IMR-90 (cell line): ENCODE measurements around the gene SPINDOC. TPM values are rescaled to one million over a fixed set of nuclear protein-coding genes. Genes with fewer than 3 reads are reported as not detected.

Experiments used
- ATAC-seq: fragments of 200-7000 bp; cut with Tn5 transposase; 2 replicates; pipeline ENCODE4 v1.9.1; 2020; ENCODE audit warnings: low read depth, mild to moderate bottlenecking, moderate library complexity
- BruUV-seq: library from RNA; stranded (reverse); fragments of 400-500 nt; replicated peaks from 2 replicates; lab custom pipeline; 2021; lab: Mats Ljungman, UMichigan
- CTCF ChIA-PET: fragments of 300-600 bp; formaldehyde crosslinking; extraction: SDS; loops from one replicate; lab custom pipeline; 2021; ENCODE audit warnings: antibody characterized with exemption; lab: Yijun Ruan, JAX
- POLR2A ChIA-PET: fragments of 300-600 bp; sonication (Branson Sonifier 250); formaldehyde crosslinking; loops from one replicate; lab custom pipeline; 2022; ENCODE audit warnings: antibody characterized with exemption; ENCODE audit not compliant: unreplicated experiment; lab: Charles Lee
- DNase-seq: peaks from one replicate; pipeline ENCODE4 v3.0.0; 2013
- H2AFZ ChIP-seq: replicated peaks from 2 replicates; pipeline ENCODE3; 2013; ENCODE audit warnings: low read length, mild to moderate bottlenecking; ENCODE audit not compliant: poor library complexity
- H2AK5ac ChIP-seq: 2 replicates; pipeline ENCODE4 v1.6.1; 2013; ENCODE audit warnings: low read depth, low read length, inconsistent platforms
- H2AK9ac ChIP-seq: replicated peaks from 2 replicates; pipeline ENCODE3; 2013; ENCODE audit warnings: mild to moderate bottlenecking, low read depth, low read length, moderate library complexity; ENCODE audit not compliant: poor library complexity
- H2BK120ac ChIP-seq: 2 replicates; pipeline ENCODE4 v1.6.1; 2013; ENCODE audit warnings: low read depth, low read length, inconsistent platforms
- H2BK15ac ChIP-seq: 3 replicates; pipeline ENCODE4 v1.6.1; 2013; ENCODE audit warnings: low read depth, low read length, inconsistent platforms
- H2BK20ac ChIP-seq: 2 replicates; pipeline ENCODE4 v1.6.1; 2013; ENCODE audit warnings: low read depth, mild to moderate bottlenecking, inconsistent platforms, low read length, moderate library complexity
- H2BK5ac ChIP-seq: 2 replicates; pipeline ENCODE4 v1.6.1; 2013; ENCODE audit warnings: mild to moderate bottlenecking, low read depth, low read length, inconsistent platforms; ENCODE audit not compliant: poor library complexity, severe bottlenecking
- H3K14ac ChIP-seq: replicated peaks from 2 replicates; pipeline ENCODE4 v1.6.1; 2013; ENCODE audit warnings: low read depth, low read length, inconsistent platforms
- H3K18ac ChIP-seq: 2 replicates; pipeline ENCODE4 v1.6.1; 2013; ENCODE audit warnings: low read depth, low read length, control low read depth
- H3K23ac ChIP-seq: 2 replicates; pipeline ENCODE4 v1.6.1; 2013; ENCODE audit warnings: low read depth, low read length, inconsistent platforms
- H3K27ac ChIP-seq: 2 replicates; pipeline ENCODE4 v1.5.1; 2013; ENCODE audit warnings: mild to moderate bottlenecking, control low read depth, low read length; ENCODE audit not compliant: insufficient read depth
- H3K27me3 ChIP-seq: 2 replicates; pipeline ENCODE4 v1.6.1; 2013; ENCODE audit warnings: low read length; ENCODE audit not compliant: control insufficient read depth, insufficient read depth
- H3K36me3 ChIP-seq: 2 replicates; pipeline ENCODE4 v1.6.1; 2013; ENCODE audit warnings: low read length, mixed read lengths; ENCODE audit not compliant: control insufficient read depth, insufficient read depth
- H3K4ac ChIP-seq: 2 replicates; pipeline ENCODE4 v1.6.1; 2013; ENCODE audit warnings: low read depth, low read length, inconsistent platforms
- H3K4me1 ChIP-seq: 2 replicates; pipeline ENCODE4 v1.6.1; 2013; ENCODE audit warnings: low read length, mixed read lengths; ENCODE audit not compliant: control insufficient read depth, insufficient read depth
- H3K4me2 ChIP-seq: 2 replicates; pipeline ENCODE4 v1.6.1; 2013; ENCODE audit warnings: low read depth, mild to moderate bottlenecking, control low read depth, low read length, moderate library complexity
- H3K4me3 ChIP-seq: 2 replicates; pipeline ENCODE4 v1.5.1; 2013; ENCODE audit warnings: low read depth, mild to moderate bottlenecking, control low read depth, low read length, moderate library complexity; ENCODE audit not compliant: insufficient read depth
- H3K56ac ChIP-seq: 2 replicates; pipeline ENCODE4 v1.6.1; 2013; ENCODE audit warnings: low read length, inconsistent platforms; ENCODE audit not compliant: insufficient read depth; ENCODE audit errors: extremely low read depth
- H3K79me1 ChIP-seq, 2 experiments: 2 replicates each; pipeline ENCODE4 v1.6.1; 2013; ENCODE audit warnings: low read length in 2 of 2, inconsistent platforms in 1 of 2, low read depth in 1 of 2
- H3K9ac ChIP-seq: 2 replicates; pipeline ENCODE4 v1.6.1; 2013; ENCODE audit warnings: low read depth, low read length, control low read depth
- H3K9me1 ChIP-seq: 2 replicates; pipeline ENCODE4 v1.6.1; 2013; ENCODE audit warnings: low read length, inconsistent platforms; ENCODE audit not compliant: insufficient read depth
- H3K9me3 ChIP-seq: 2 replicates; pipeline ENCODE4 v1.6.1; 2013; ENCODE audit warnings: low read length; ENCODE audit not compliant: control insufficient read depth, insufficient read depth
- H4K20me1 ChIP-seq: 2 replicates; pipeline ENCODE4 v1.6.1; 2013; ENCODE audit warnings: low read length, inconsistent platforms; ENCODE audit not compliant: insufficient read depth
- H4K5ac ChIP-seq: 2 replicates; pipeline ENCODE4 v1.6.1; 2013; ENCODE audit warnings: mild to moderate bottlenecking, low read depth, low read length, control low read depth
- H4K8ac ChIP-seq, 2 experiments: 2 replicates each; pipeline ENCODE4 v1.6.1; 2013; ENCODE audit warnings: low read depth in 2 of 2, low read length in 2 of 2, control low read depth in 1 of 2, inconsistent platforms in 1 of 2
- H4K91ac ChIP-seq: 2 replicates; pipeline ENCODE4 v1.6.1; 2013; ENCODE audit warnings: low read depth, low read length, inconsistent platforms; ENCODE audit not compliant: insufficient read depth
- BHLHE40 ChIP-seq: fragments of 150-350 bp; IDR thresholded peaks from 2 replicates; pipeline ENCODE4 v1.6.1; 2016; ENCODE audit warnings: mild to moderate bottlenecking, low read depth, low read length
- CEBPB ChIP-seq: IDR thresholded peaks from 2 replicates; pipeline ENCODE4 v1.6.1; 2012; ENCODE audit warnings: low read depth, low read length, improper control_type of control experiment
- CHD1 ChIP-seq: IDR thresholded peaks from 2 replicates; pipeline ENCODE4 v1.6.1; 2012; ENCODE audit warnings: low read depth, low read length, improper control_type of control experiment
- FOS ChIP-seq: fragments of 150-350 bp; IDR thresholded peaks from 2 replicates; pipeline ENCODE4 v1.6.1; 2016; ENCODE audit warnings: low read depth, low read length
- MAFK ChIP-seq: IDR thresholded peaks from 2 replicates; pipeline ENCODE4 v1.6.1; 2012; ENCODE audit warnings: low read depth, low read length, improper control_type of control experiment
- MAZ ChIP-seq: IDR thresholded peaks from 2 replicates; pipeline ENCODE4 v1.6.1; 2012; ENCODE audit warnings: low read depth, mild to moderate bottlenecking, low read length, improper control_type of control experiment, moderate library complexity, borderline replicate concordance
- MXI1 ChIP-seq: IDR thresholded peaks from 2 replicates; pipeline ENCODE4 v1.6.1; 2012; ENCODE audit warnings: low read depth, mild to moderate bottlenecking, low read length, moderate library complexity, borderline replicate concordance
- NFE2L2 ChIP-seq: fragments of 150-350 bp; IDR thresholded peaks from 2 replicates; pipeline ENCODE4 v1.6.1; 2016; ENCODE audit warnings: low read depth, mild to moderate bottlenecking, low read length
- POLR2A ChIP-seq: IDR thresholded peaks from 2 replicates; pipeline ENCODE4 v1.6.1; 2012; ENCODE audit warnings: mild to moderate bottlenecking, low read depth, low read length
- RAD21 ChIP-seq: IDR thresholded peaks from 2 replicates; pipeline ENCODE4 v1.6.1; 2012; ENCODE audit warnings: low read length, improper control_type of control experiment
- RCOR1 ChIP-seq: IDR thresholded peaks from 2 replicates; pipeline ENCODE4 v1.6.1; 2012; ENCODE audit warnings: mild to moderate bottlenecking, low read length, improper control_type of control experiment; ENCODE audit not compliant: insufficient replicate concordance
- RFX5 ChIP-seq: IDR thresholded peaks from 2 replicates; pipeline ENCODE4 v1.8.0; 2012; ENCODE audit warnings: low read depth, mild to moderate bottlenecking, low read length, moderate library complexity
- SMC3 ChIP-seq: fragments of 150-350 bp; IDR thresholded peaks from 2 replicates; pipeline ENCODE4 v1.6.1; 2016; ENCODE audit warnings: low read depth, mild to moderate bottlenecking, antibody characterized with exemption, low read length, moderate library complexity
- WGBS, 2 experiments: methylation state at CpG; one replicate each; pipeline versions ENCODE4 v1.1.5 to v1.1.7; 2013; ENCODE audit warnings: missing lambda C conversion rate in 2 of 2; ENCODE audit not compliant: insufficient read length in 1 of 2; ENCODE audit errors: extremely low coverage in 2 of 2; 5-methylcytosine and 5-hydroxymethylcytosine counted together
- dilution Hi-C: fragments of 300-500 bp; cut with HindIII; formaldehyde crosslinking; loops from one replicate; pipeline ENCODE4 v1.14.3; 2018; ENCODE audit warnings: low sequenced_read_pairs; ENCODE audit not compliant: unreplicated experiment
- in situ Hi-C: fragments of 300-500 bp; cut with MboI; formaldehyde crosslinking; loops from 3 replicates; pipeline ENCODE4 v1.14.3; 2019; ENCODE audit warnings: low sequenced_read_pairs, inconsistent platforms, mixed read lengths
- intact Hi-C: fragments of 100-400 bp; cut with micrococcal nuclease; formaldehyde crosslinking; loops from 2 replicates; pipeline ENCODE4 v1.10.0; 2022
- polyA plus RNA-seq, 3 experiments: library from polyadenylated mRNA; depleted of rRNA; stranded (reverse); fragments of >200 nt; gene quantifications; 2 replicates each; pipeline ENCODE4 v1.2.3, GENCODE V29; 2012; ENCODE audit warnings: low replicate concordance in 1 of 3
- total RNA-seq: library from RNA; depleted of rRNA; stranded (reverse); fragments of >200 nt; gene quantifications from 2 replicates; pipeline ENCODE4 v1.2.3, GENCODE V29; 2012
- TF ChIP-seq, protein P1 (sequence below): fragments of 150-350 bp; IDR thresholded peaks from 2 replicates; pipeline ENCODE4 v1.6.1; 2016; ENCODE audit warnings: low read depth, mild to moderate bottlenecking, low read length, moderate library complexity, borderline replicate concordance
- TF ChIP-seq, protein P2 (sequence below): fragments of 150-350 bp; IDR thresholded peaks from 2 replicates; pipeline ENCODE4 v1.6.1; 2017; ENCODE audit warnings: mild to moderate bottlenecking, antibody characterized with exemption, low read length, low read depth
- TF ChIP-seq, protein P3 (sequence below): conservative IDR thresholded peaks from 2 replicates; pipeline ENCODE4 v1.5.1; 2012; ENCODE audit warnings: mild to moderate bottlenecking, low read depth, low read length, improper control_type of control experiment

Gene SPINDOC
- total and polyA plus RNA-seq, 2 of the 4 experiments (the other 2 are of a cell fraction) = 10.0 to 29.9 TPM

DNA sequence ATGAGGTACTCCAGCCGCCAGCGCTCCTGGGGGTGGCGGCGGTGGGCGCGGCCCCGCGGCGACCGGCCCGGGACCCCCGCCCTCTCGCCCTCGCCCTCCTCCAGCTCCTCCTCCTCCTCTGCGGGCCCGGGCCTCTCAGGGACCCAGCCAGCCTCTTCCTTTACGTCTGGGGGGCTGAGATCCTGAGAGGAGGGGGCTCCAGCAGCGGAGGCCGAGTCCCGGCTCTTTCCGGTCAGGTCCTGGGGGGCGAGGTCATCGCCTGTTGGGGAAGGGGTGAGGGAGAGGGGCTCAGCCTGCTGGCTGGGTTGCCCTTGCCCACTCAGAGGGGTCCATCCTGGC lies 48.9 kb upstream of the SPINDOC start:
- TF ChIP-seq, protein P1, sequence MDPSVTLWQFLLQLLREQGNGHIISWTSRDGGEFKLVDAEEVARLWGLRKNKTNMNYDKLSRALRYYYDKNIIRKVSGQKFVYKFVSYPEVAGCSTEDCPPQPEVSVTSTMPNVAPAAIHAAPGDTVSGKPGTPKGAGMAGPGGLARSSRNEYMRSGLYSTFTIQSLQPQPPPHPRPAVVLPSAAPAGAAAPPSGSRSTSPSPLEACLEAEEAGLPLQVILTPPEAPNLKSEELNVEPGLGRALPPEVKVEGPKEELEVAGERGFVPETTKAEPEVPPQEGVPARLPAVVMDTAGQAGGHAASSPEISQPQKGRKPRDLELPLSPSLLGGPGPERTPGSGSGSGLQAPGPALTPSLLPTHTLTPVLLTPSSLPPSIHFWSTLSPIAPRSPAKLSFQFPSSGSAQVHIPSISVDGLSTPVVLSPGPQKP = no peak
- TF ChIP-seq POLR2A (no peak), BHLHE40 (no peak), MAFK (no peak), FOS (no peak), MAZ (no peak), NFE2L2 (no peak), MXI1 (no peak), RFX5 (no peak), CHD1 (no peak), RAD21 (no peak), SMC3 (no peak), CEBPB (no peak), RCOR1 (no peak)
- TF ChIP-seq, protein P2, sequence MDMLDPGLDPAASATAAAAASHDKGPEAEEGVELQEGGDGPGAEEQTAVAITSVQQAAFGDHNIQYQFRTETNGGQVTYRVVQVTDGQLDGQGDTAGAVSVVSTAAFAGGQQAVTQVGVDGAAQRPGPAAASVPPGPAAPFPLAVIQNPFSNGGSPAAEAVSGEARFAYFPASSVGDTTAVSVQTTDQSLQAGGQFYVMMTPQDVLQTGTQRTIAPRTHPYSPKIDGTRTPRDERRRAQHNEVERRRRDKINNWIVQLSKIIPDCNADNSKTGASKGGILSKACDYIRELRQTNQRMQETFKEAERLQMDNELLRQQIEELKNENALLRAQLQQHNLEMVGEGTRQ = no peak
- TF ChIP-seq, protein P3, sequence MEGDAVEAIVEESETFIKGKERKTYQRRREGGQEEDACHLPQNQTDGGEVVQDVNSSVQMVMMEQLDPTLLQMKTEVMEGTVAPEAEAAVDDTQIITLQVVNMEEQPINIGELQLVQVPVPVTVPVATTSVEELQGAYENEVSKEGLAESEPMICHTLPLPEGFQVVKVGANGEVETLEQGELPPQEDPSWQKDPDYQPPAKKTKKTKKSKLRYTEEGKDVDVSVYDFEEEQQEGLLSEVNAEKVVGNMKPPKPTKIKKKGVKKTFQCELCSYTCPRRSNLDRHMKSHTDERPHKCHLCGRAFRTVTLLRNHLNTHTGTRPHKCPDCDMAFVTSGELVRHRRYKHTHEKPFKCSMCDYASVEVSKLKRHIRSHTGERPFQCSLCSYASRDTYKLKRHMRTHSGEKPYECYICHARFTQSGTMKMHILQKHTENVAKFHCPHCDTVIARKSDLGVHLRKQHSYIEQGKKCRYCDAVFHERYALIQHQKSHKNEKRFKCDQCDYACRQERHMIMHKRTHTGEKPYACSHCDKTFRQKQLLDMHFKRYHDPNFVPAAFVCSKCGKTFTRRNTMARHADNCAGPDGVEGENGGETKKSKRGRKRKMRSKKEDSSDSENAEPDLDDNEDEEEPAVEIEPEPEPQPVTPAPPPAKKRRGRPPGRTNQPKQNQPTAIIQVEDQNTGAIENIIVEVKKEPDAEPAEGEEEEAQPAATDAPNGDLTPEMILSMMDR = no peak
- CTCF ChIA-PET = no interaction called here

More for the DNA sequence above, 48.9 kb upstream of the SPINDOC start:
- WGBS, 2 experiments = 64% methylated on average over 6 of the region's 23 CpGs; no CpG with 5 or more reads in 1 of the 2 experiments
- no peak overlapping the region for H4K8ac ChIP-seq
- H3K27me3 ChIP-seq = no peaks in the 10 kb centered on the region
- H3K14ac ChIP-seq = no peak overlapping the region
- no peak overlapping the region for H4K91ac ChIP-seq
- H2BK120ac ChIP-seq = no peak overlapping the region
- POLR2A ChIA-PET = no interaction called here
- H3K4me3 ChIP-seq = no peak overlapping the region
- H3K23ac ChIP-seq = no peak overlapping the region
- H3K4me1 ChIP-seq = peaks cover 9% of the 10 kb centered on the region; the same call in 1 of the 2 replicates
- in situ Hi-C loops (loop anchor here (10.0 kb wide), 1 partner anchor 180 kb away; no protein-coding TSS in a partner anchor), intact Hi-C loops (no loop called here), dilution Hi-C loops (no loop called here)
- H2AK9ac ChIP-seq = peak overlapping the region; percentile 31
- BruUV-seq = no TSS peak
- no peaks in the 10 kb centered on the region for H3K9me1 ChIP-seq
- H3K56ac ChIP-seq = no peak overlapping the region
- no peak overlapping the region for H3K4me2 ChIP-seq
- peaks cover 16 to 54% of the 10 kb centered on the region in 2 experiments for H3K79me1 ChIP-seq
- H2BK20ac ChIP-seq = no peak overlapping the region
- H3K36me3 ChIP-seq = peaks cover 35% of the 10 kb centered on the region
- H4K5ac ChIP-seq = no peak overlapping the region
- ATAC-seq (no peak), DNase-seq (no peak)
- peaks cover 33% of the 10 kb centered on the region for H4K20me1 ChIP-seq
- no peak overlapping the region for H3K9ac ChIP-seq
- H3K18ac ChIP-seq = no peak overlapping the region
- no peak overlapping the region for H2AK5ac ChIP-seq
- H2AFZ ChIP-seq = no peak overlapping the region
- no peak overlapping the region for H2BK5ac ChIP-seq
- H2BK15ac ChIP-seq = no peak overlapping the region
- H3K27ac ChIP-seq = no peak overlapping the region
- no peak overlapping the region for H3K4ac ChIP-seq
- no peaks in the 10 kb centered on the region for H3K9me3 ChIP-seq
